ENCODE results near the gene NME3. TPM values are rescaled to one million over a fixed set of nuclear protein-coding genes. Genes with fewer than 3 reads are reported as not detected.
A peak's percentile ranks its signal among the peaks of the same experiment; 100 is the strongest.

Gene NME3
- total RNA-seq, 1 experiment from 2014 or later: 76.9 TPM

DNA sequence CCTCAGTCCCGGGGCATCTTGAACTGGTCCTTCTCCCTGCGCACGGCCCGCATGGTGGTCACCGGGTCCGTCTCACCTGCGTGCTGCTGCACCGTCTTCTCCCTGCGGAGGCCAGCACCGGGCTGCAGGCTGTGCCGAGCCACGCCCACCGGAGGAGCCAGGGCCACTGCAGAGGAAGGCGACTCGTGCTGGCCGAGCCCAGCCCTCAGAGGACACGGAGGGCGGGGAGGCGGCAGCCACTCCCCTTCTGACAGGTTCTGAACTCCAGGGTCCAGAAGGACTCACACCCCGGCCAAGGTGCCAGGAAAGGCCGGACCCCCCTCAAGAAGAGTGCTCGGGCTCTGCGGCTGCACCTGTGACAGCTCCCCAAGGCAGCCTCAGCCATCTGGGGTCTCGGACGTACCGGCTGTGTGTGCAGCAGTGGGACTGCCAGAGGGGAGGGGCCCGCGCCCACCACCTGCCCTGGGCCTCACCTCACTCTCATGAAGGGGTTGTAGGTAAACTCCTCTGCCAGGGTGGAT, 38.0 kb upstream of the NME3 start:
- Histone ChIP-seq H4K20me1 (ENCODE audit: control insufficient read depth, insufficient read depth, insufficient read length) (no peaks in the 10 kb centered on the region), H2AK5ac (ENCODE audit: insufficient read length, low read length) (no peak overlapping the region), H3K4me2 (ENCODE audit: insufficient read depth, insufficient read length, low read length) (no peak overlapping the region), H3K79me1 (ENCODE audit: insufficient read depth, low read depth, low read length, poor library complexity, severe bottlenecking) (no peaks in the 10 kb centered on the region), H4K5ac (ENCODE audit: insufficient read length, low read depth, low read length) (no peak overlapping the region), H4K8ac (replicated peaks; ENCODE audit: insufficient read length, low read depth, low read length) (no peak overlapping the region), H2BK12ac (ENCODE audit: insufficient read length, low read depth, low read length) (no peak overlapping the region), H3K18ac (ENCODE audit: insufficient read length, low read depth, low read length) (no peak overlapping the region), H3K23ac (ENCODE audit: insufficient read length, low read depth, low read length) (no peak overlapping the region), H3T11ph (ENCODE audit: low read length) (no peak overlapping the region), H3K14ac (ENCODE audit: insufficient read depth, low read length) (no peak overlapping the region; the same call in 1 of the 2 replicates), H2AFZ (ENCODE audit: low read length) (no peak overlapping the region), H2BK5ac (ENCODE audit: insufficient read length, low read length) (no peak overlapping the region), H2BK120ac (ENCODE audit: low read depth, low read length, poor library complexity, severe bottlenecking) (no peak overlapping the region), H2BK15ac (ENCODE audit: low read depth, low read length) (no peak overlapping the region), H3K4me1 (ENCODE audit: insufficient read depth, low read length) (no peaks in the 10 kb centered on the region), H2BK20ac (ENCODE audit: low read depth, low read length, poor library complexity, severe bottlenecking) (no peak overlapping the region), H3K27me3 (ENCODE audit: insufficient read depth, low read length) (no peaks in the 10 kb centered on the region), H3K56ac (ENCODE audit: insufficient read length, low read depth, low read length) (no peak overlapping the region), H3K9me3 (ENCODE audit: control insufficient read depth, low read depth, low read length) (no peaks in the 10 kb centered on the region), H3K23me2 (ENCODE audit: insufficient read length, low read depth, low read length, poor library complexity, severe bottlenecking) (no peaks in the 10 kb centered on the region), H4K91ac (ENCODE audit: insufficient read length, low read depth, low read length) (no peak overlapping the region), H3K79me2 (ENCODE audit: insufficient read depth, low read length) (no peaks in the 10 kb centered on the region), H3K4ac (ENCODE audit: low read depth, low read length) (no peak overlapping the region), H3K27ac (ENCODE audit: insufficient read length, low read depth, low read length) (no peak overlapping the region), H3K9ac (ENCODE audit: extremely low read depth, insufficient read length, low read length) (no peak overlapping the region)
- Mint-ChIP-seq H3K4me1 (peaks cover 0 to 3% of the 10 kb centered on the region in 2 experiments; a peak in 2 of 4 replicates), H3K27me3 (ENCODE audit: low read depth) (no peaks in the 10 kb centered on the region), H3K36me3 (ENCODE audit: insufficient read depth in 1 of 3, low read depth in 3 of 3) (peaks cover 15 to 37% (median 16%) of the 10 kb centered on the region in 3 experiments; a peak in 6 of 7 replicates), H3K9me3 (peaks cover 2 to 4% of the 10 kb centered on the region in 2 experiments; a peak in 2 of 5 replicates), H3K4me3 (no peak overlapping the region), H3K27ac (no peak overlapping the region)
- DNase-seq: peak; percentile 90
- WGBS (ENCODE audit: extremely low coverage, insufficient read length, low lambda C conversion rate): no CpG with 5 or more reads among the region's 28 CpGs
- TF ChIP-seq CTCF (conservative IDR thresholded peaks at IDR 0.05): peak; percentile 30; the same call in 1 of the 3 replicates

Data from H9 (cell line).